IMR-90 (cell line): Measurements from ENCODE around the gene ENOX2. TPM values are rescaled to one million over a fixed set of nuclear protein-coding genes. Genes with fewer than 3 reads are reported as not detected.

Experiments
- ATAC-seq: fragments of 200-7000 bp; cut with Tn5 transposase; 2 replicates; pipeline ENCODE4 v1.9.1; 2020; ENCODE audit warnings: low read depth, mild to moderate bottlenecking, moderate library complexity
- BruUV-seq: library from RNA; stranded (reverse); fragments of 400-500 nt; replicated peaks from 2 replicates; lab custom pipeline; 2021; lab: Mats Ljungman, UMichigan
- CTCF ChIA-PET: fragments of 300-600 bp; formaldehyde crosslinking; extraction: SDS; loops from one replicate; lab custom pipeline; 2021; ENCODE audit warnings: antibody characterized with exemption; lab: Yijun Ruan, JAX
- POLR2A ChIA-PET: fragments of 300-600 bp; sonication (Branson Sonifier 250); formaldehyde crosslinking; loops from one replicate; lab custom pipeline; 2022; ENCODE audit warnings: antibody characterized with exemption; ENCODE audit not compliant: unreplicated experiment; lab: Charles Lee
- DNase-seq: peaks from one replicate; pipeline ENCODE4 v3.0.0; 2013
- H2AFZ ChIP-seq: replicated peaks from 2 replicates; pipeline ENCODE3; 2013; ENCODE audit warnings: low read length, mild to moderate bottlenecking; ENCODE audit not compliant: poor library complexity
- H2AK5ac ChIP-seq: 2 replicates; pipeline ENCODE4 v1.6.1; 2013; ENCODE audit warnings: low read depth, low read length, inconsistent platforms
- H2AK9ac ChIP-seq: replicated peaks from 2 replicates; pipeline ENCODE3; 2013; ENCODE audit warnings: mild to moderate bottlenecking, low read depth, low read length, moderate library complexity; ENCODE audit not compliant: poor library complexity
- H2BK120ac ChIP-seq: 2 replicates; pipeline ENCODE4 v1.6.1; 2013; ENCODE audit warnings: low read depth, low read length, inconsistent platforms
- H2BK15ac ChIP-seq: 3 replicates; pipeline ENCODE4 v1.6.1; 2013; ENCODE audit warnings: low read depth, low read length, inconsistent platforms
- H2BK20ac ChIP-seq: 2 replicates; pipeline ENCODE4 v1.6.1; 2013; ENCODE audit warnings: low read depth, mild to moderate bottlenecking, inconsistent platforms, low read length, moderate library complexity
- H2BK5ac ChIP-seq: 2 replicates; pipeline ENCODE4 v1.6.1; 2013; ENCODE audit warnings: mild to moderate bottlenecking, low read depth, low read length, inconsistent platforms; ENCODE audit not compliant: poor library complexity, severe bottlenecking
- H3K14ac ChIP-seq: replicated peaks from 2 replicates; pipeline ENCODE4 v1.6.1; 2013; ENCODE audit warnings: low read depth, low read length, inconsistent platforms
- H3K18ac ChIP-seq: 2 replicates; pipeline ENCODE4 v1.6.1; 2013; ENCODE audit warnings: low read depth, low read length, control low read depth
- H3K23ac ChIP-seq: 2 replicates; pipeline ENCODE4 v1.6.1; 2013; ENCODE audit warnings: low read depth, low read length, inconsistent platforms
- H3K27ac ChIP-seq: 2 replicates; pipeline ENCODE4 v1.5.1; 2013; ENCODE audit warnings: mild to moderate bottlenecking, control low read depth, low read length; ENCODE audit not compliant: insufficient read depth
- H3K27me3 ChIP-seq: 2 replicates; pipeline ENCODE4 v1.6.1; 2013; ENCODE audit warnings: low read length; ENCODE audit not compliant: control insufficient read depth, insufficient read depth
- H3K36me3 ChIP-seq: 2 replicates; pipeline ENCODE4 v1.6.1; 2013; ENCODE audit warnings: low read length, mixed read lengths; ENCODE audit not compliant: control insufficient read depth, insufficient read depth
- H3K4ac ChIP-seq: 2 replicates; pipeline ENCODE4 v1.6.1; 2013; ENCODE audit warnings: low read depth, low read length, inconsistent platforms
- H3K4me1 ChIP-seq: 2 replicates; pipeline ENCODE4 v1.6.1; 2013; ENCODE audit warnings: low read length, mixed read lengths; ENCODE audit not compliant: control insufficient read depth, insufficient read depth
- H3K4me2 ChIP-seq: 2 replicates; pipeline ENCODE4 v1.6.1; 2013; ENCODE audit warnings: low read depth, mild to moderate bottlenecking, control low read depth, low read length, moderate library complexity
- H3K4me3 ChIP-seq: 2 replicates; pipeline ENCODE4 v1.5.1; 2013; ENCODE audit warnings: low read depth, mild to moderate bottlenecking, control low read depth, low read length, moderate library complexity; ENCODE audit not compliant: insufficient read depth
- H3K56ac ChIP-seq: 2 replicates; pipeline ENCODE4 v1.6.1; 2013; ENCODE audit warnings: low read length, inconsistent platforms; ENCODE audit not compliant: insufficient read depth; ENCODE audit errors: extremely low read depth
- H3K79me1 ChIP-seq, 2 experiments: 2 replicates each; pipeline ENCODE4 v1.6.1; 2013; ENCODE audit warnings: low read length in 2 of 2, inconsistent platforms in 1 of 2, low read depth in 1 of 2
- H3K9ac ChIP-seq: 2 replicates; pipeline ENCODE4 v1.6.1; 2013; ENCODE audit warnings: low read depth, low read length, control low read depth
- H3K9me1 ChIP-seq: 2 replicates; pipeline ENCODE4 v1.6.1; 2013; ENCODE audit warnings: low read length, inconsistent platforms; ENCODE audit not compliant: insufficient read depth
- H3K9me3 ChIP-seq: 2 replicates; pipeline ENCODE4 v1.6.1; 2013; ENCODE audit warnings: low read length; ENCODE audit not compliant: control insufficient read depth, insufficient read depth
- H4K20me1 ChIP-seq: 2 replicates; pipeline ENCODE4 v1.6.1; 2013; ENCODE audit warnings: low read length, inconsistent platforms; ENCODE audit not compliant: insufficient read depth
- H4K5ac ChIP-seq: 2 replicates; pipeline ENCODE4 v1.6.1; 2013; ENCODE audit warnings: mild to moderate bottlenecking, low read depth, low read length, control low read depth
- H4K8ac ChIP-seq, 2 experiments: 2 replicates each; pipeline ENCODE4 v1.6.1; 2013; ENCODE audit warnings: low read depth in 2 of 2, low read length in 2 of 2, control low read depth in 1 of 2, inconsistent platforms in 1 of 2
- H4K91ac ChIP-seq: 2 replicates; pipeline ENCODE4 v1.6.1; 2013; ENCODE audit warnings: low read depth, low read length, inconsistent platforms; ENCODE audit not compliant: insufficient read depth
- BHLHE40 ChIP-seq: fragments of 150-350 bp; IDR thresholded peaks from 2 replicates; pipeline ENCODE4 v1.6.1; 2016; ENCODE audit warnings: mild to moderate bottlenecking, low read depth, low read length
- CEBPB ChIP-seq: IDR thresholded peaks from 2 replicates; pipeline ENCODE4 v1.6.1; 2012; ENCODE audit warnings: low read depth, low read length, improper control_type of control experiment
- CHD1 ChIP-seq: IDR thresholded peaks from 2 replicates; pipeline ENCODE4 v1.6.1; 2012; ENCODE audit warnings: low read depth, low read length, improper control_type of control experiment
- FOS ChIP-seq: fragments of 150-350 bp; IDR thresholded peaks from 2 replicates; pipeline ENCODE4 v1.6.1; 2016; ENCODE audit warnings: low read depth, low read length
- MAFK ChIP-seq: IDR thresholded peaks from 2 replicates; pipeline ENCODE4 v1.6.1; 2012; ENCODE audit warnings: low read depth, low read length, improper control_type of control experiment
- MXI1 ChIP-seq: IDR thresholded peaks from 2 replicates; pipeline ENCODE4 v1.6.1; 2012; ENCODE audit warnings: low read depth, mild to moderate bottlenecking, low read length, moderate library complexity, borderline replicate concordance
- NFE2L2 ChIP-seq: fragments of 150-350 bp; IDR thresholded peaks from 2 replicates; pipeline ENCODE4 v1.6.1; 2016; ENCODE audit warnings: low read depth, mild to moderate bottlenecking, low read length
- RAD21 ChIP-seq: IDR thresholded peaks from 2 replicates; pipeline ENCODE4 v1.6.1; 2012; ENCODE audit warnings: low read length, improper control_type of control experiment
- RCOR1 ChIP-seq: IDR thresholded peaks from 2 replicates; pipeline ENCODE4 v1.6.1; 2012; ENCODE audit warnings: mild to moderate bottlenecking, low read length, improper control_type of control experiment; ENCODE audit not compliant: insufficient replicate concordance
- RFX5 ChIP-seq: IDR thresholded peaks from 2 replicates; pipeline ENCODE4 v1.8.0; 2012; ENCODE audit warnings: low read depth, mild to moderate bottlenecking, low read length, moderate library complexity
- WGBS, 2 experiments: methylation state at CpG; one replicate each; pipeline versions ENCODE4 v1.1.5 to v1.1.7; 2013; ENCODE audit warnings: missing lambda C conversion rate in 2 of 2; ENCODE audit not compliant: insufficient read length in 1 of 2; ENCODE audit errors: extremely low coverage in 2 of 2; 5-methylcytosine and 5-hydroxymethylcytosine counted together
- dilution Hi-C: fragments of 300-500 bp; cut with HindIII; formaldehyde crosslinking; loops from one replicate; pipeline ENCODE4 v1.14.3; 2018; ENCODE audit warnings: low sequenced_read_pairs; ENCODE audit not compliant: unreplicated experiment
- in situ Hi-C: fragments of 300-500 bp; cut with MboI; formaldehyde crosslinking; loops from 3 replicates; pipeline ENCODE4 v1.14.3; 2019; ENCODE audit warnings: low sequenced_read_pairs, inconsistent platforms, mixed read lengths
- intact Hi-C: fragments of 100-400 bp; cut with micrococcal nuclease; formaldehyde crosslinking; loops from 2 replicates; pipeline ENCODE4 v1.10.0; 2022
- polyA plus RNA-seq, 3 experiments: library from polyadenylated mRNA; depleted of rRNA; stranded (reverse); fragments of >200 nt; gene quantifications; 2 replicates each; pipeline ENCODE4 v1.2.3, GENCODE V29; 2012; ENCODE audit warnings: low replicate concordance in 1 of 3
- total RNA-seq: library from RNA; depleted of rRNA; stranded (reverse); fragments of >200 nt; gene quantifications from 2 replicates; pipeline ENCODE4 v1.2.3, GENCODE V29; 2012
- TF ChIP-seq, protein P1 (sequence below): fragments of 150-350 bp; IDR thresholded peaks from 2 replicates; pipeline ENCODE4 v1.6.1; 2017; ENCODE audit warnings: mild to moderate bottlenecking, antibody characterized with exemption, low read length, low read depth

Gene ENOX2
- total and polyA plus RNA-seq, 2 of the 4 experiments (the other 2 are of a cell fraction), result 6.3 to 11.8 TPM

DNA sequence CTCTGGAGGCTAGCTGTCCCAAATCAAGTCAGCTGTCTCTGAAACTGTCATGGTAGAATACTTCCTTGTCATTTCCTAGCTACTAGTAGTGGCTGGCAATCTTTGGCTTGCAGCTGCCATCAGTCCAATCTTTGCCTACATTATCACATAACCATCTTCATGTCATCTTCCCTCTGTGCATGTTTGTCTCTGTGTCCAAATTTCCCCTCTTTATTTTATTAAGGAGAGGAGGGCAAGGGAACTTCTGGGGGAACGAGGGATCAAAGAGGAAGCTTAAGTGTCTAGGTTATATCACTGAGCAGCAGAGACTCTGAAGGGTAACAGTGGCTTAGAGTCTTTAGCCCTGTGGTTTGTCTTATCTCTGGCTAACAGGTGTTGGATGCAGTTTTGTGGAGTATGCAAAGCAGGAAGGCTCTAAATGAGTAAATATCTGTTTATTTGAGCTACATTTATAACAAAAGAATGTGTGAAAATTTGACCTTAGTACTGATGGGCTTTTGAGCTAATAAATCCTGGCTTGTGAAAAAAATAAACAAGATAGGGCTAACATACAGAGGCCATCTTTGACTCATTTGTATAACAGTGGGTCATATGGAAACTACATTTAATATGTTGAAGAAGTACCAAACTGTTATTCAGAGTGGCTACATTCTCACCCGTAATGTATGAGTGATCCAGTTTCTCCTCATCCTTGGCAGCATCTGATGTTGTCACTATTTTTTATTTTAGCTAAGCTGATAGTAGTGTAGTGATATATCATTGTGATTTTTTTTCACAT lies 49.4 kb upstream of the ENOX2 start:
- dilution Hi-C loops (no loop called here), in situ Hi-C loops (no loop called here), intact Hi-C loops (loop anchor here (1.0 kb wide), 1 partner anchor 19 kb away; no protein-coding TSS in a partner anchor)
- Histone ChIP-seq H3K4me3 (no peak overlapping the region), H3K36me3 (no peaks in the 10 kb centered on the region), H3K27ac (no peak overlapping the region), H3K4ac (no peak overlapping the region), H2AFZ (no peak overlapping the region), H4K20me1 (no peaks in the 10 kb centered on the region), H3K79me1 (no peaks in the 10 kb centered on the region), H2BK120ac (no peak overlapping the region), H4K91ac (no peak overlapping the region), H4K5ac (no peak overlapping the region), H4K8ac (no peak overlapping the region), H3K27me3 (peaks cover 4% of the 10 kb centered on the region), H3K23ac (no peak overlapping the region), H2BK20ac (no peak overlapping the region), H3K9me3 (peaks cover 2% of the 10 kb centered on the region; the same call in 1 of the 2 replicates), H2AK9ac (no peak overlapping the region), H2AK5ac (no peak overlapping the region), H2BK15ac (no peak overlapping the region), H2BK5ac (no peak overlapping the region), H3K18ac (no peak overlapping the region), H3K9me1 (no peaks in the 10 kb centered on the region), H3K4me2 (no peak overlapping the region), H3K4me1 (no peaks in the 10 kb centered on the region), H3K9ac (no peak overlapping the region), H3K14ac (no peak overlapping the region), H3K56ac (no peak overlapping the region)
- WGBS, 2 experiments, result no CpG with 5 or more reads among the region's 2 CpGs
- POLR2A ChIA-PET, result no interaction called here
- ATAC-seq (no peak), DNase-seq (no peak)
- CTCF ChIA-PET, result no interaction called here
- TF ChIP-seq RFX5, result no peak
- TF ChIP-seq CEBPB, result no peak
- no peak for TF ChIP-seq RCOR1
- no peak for TF ChIP-seq CHD1
- no peak for TF ChIP-seq FOS
- TF ChIP-seq NFE2L2, result no peak
- no peak for TF ChIP-seq BHLHE40
- no peak for TF ChIP-seq MXI1
- no peak for TF ChIP-seq MAFK
- no peak for TF ChIP-seq RAD21
- TF ChIP-seq, protein P1, sequence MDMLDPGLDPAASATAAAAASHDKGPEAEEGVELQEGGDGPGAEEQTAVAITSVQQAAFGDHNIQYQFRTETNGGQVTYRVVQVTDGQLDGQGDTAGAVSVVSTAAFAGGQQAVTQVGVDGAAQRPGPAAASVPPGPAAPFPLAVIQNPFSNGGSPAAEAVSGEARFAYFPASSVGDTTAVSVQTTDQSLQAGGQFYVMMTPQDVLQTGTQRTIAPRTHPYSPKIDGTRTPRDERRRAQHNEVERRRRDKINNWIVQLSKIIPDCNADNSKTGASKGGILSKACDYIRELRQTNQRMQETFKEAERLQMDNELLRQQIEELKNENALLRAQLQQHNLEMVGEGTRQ, result no peak
- BruUV-seq, result no TSS peak
